Neural cell (in vitro differentiated cells): ENCODE results near the gene KIF16B. TPM values are rescaled to one million over a fixed set of nuclear protein-coding genes. Genes with fewer than 3 reads are reported as not detected.

Source experiments
- H2AFZ ChIP-seq: fragments of 200-600, 300-800 bp; sonication (generic), shearing (Covaris generic); 2 replicates; pipeline ENCODE4 v1.6.0; 2014; ENCODE audit warnings: low read depth, mild to moderate bottlenecking, antibody characterized with exemption, low read length, moderate library complexity
- H3F3A ChIP-seq: fragments of 200-600 bp; shearing (Covaris generic); 2 replicates; pipeline ENCODE4 v1.6.1; 2016; ENCODE audit warnings: mild to moderate bottlenecking, moderate library complexity, mixed read lengths, antibody characterized with exemption, low read length; ENCODE audit not compliant: insufficient read depth, poor library complexity, severe bottlenecking
- H3K27ac ChIP-seq: fragments of 200-600, 300-800 bp; sonication (generic), shearing (Covaris generic); 2 replicates; pipeline ENCODE4 v1.5.1; 2014; ENCODE audit warnings: mild to moderate bottlenecking, low read length, moderate library complexity
- H3K27me3 ChIP-seq: fragments of 300-800, 200-600 bp; sonication (generic), shearing (Covaris generic); 2 replicates; pipeline ENCODE4 v1.6.0; 2014; ENCODE audit warnings: mild to moderate bottlenecking, low read depth, low read length, moderate library complexity; ENCODE audit not compliant: insufficient read depth
- H3K36me3 ChIP-seq: fragments of 300-800, 200-600 bp; sonication (generic), shearing (Covaris generic); 2 replicates; pipeline ENCODE4 v1.5.1; 2014; ENCODE audit warnings: mild to moderate bottlenecking, antibody characterized with exemption, low read length, moderate library complexity; ENCODE audit not compliant: insufficient read depth
- H3K4me2 ChIP-seq: fragments of 300-800, 200-600 bp; sonication (generic), shearing (Covaris generic); 2 replicates; pipeline ENCODE4 v1.6.0; 2014; ENCODE audit warnings: mild to moderate bottlenecking, low read length
- H3K4me3 ChIP-seq: fragments of 300-800, 200-600 bp; sonication (generic), shearing (Covaris generic); 2 replicates; pipeline ENCODE4 v1.5.1; 2014; ENCODE audit warnings: mild to moderate bottlenecking, low read length, moderate library complexity
- H3K79me2 ChIP-seq: fragments of 200-600 bp; shearing (Covaris generic); replicated peaks from 2 replicates; pipeline ENCODE4 v1.6.0; 2014; ENCODE audit warnings: mild to moderate bottlenecking, low read length, moderate library complexity; ENCODE audit not compliant: insufficient read depth
- H3K9ac ChIP-seq: fragments of 300-800, 200-600 bp; sonication (generic), shearing (Covaris generic); 2 replicates; pipeline ENCODE4 v1.6.1; 2016; ENCODE audit warnings: mild to moderate bottlenecking, low read length, mixed read lengths
- H3K9me2 ChIP-seq: fragments of 200-600 bp; shearing (Covaris generic); 2 replicates; pipeline ENCODE4 v1.6.1; 2016; ENCODE audit warnings: mild to moderate bottlenecking, low read length, mixed read lengths; ENCODE audit not compliant: insufficient read depth
- H3K9me3 ChIP-seq: fragments of 200-600, 300-800 bp; sonication (generic), shearing (Covaris generic); 2 replicates; pipeline ENCODE4 v1.6.1; 2016; ENCODE audit warnings: mild to moderate bottlenecking, mixed run types, low read length, moderate library complexity, mixed read lengths
- H4K20me1 ChIP-seq: fragments of 200-600 bp; shearing (Covaris generic); 2 replicates; pipeline ENCODE4 v1.6.1; 2016; ENCODE audit warnings: mild to moderate bottlenecking, mixed run types; ENCODE audit not compliant: insufficient read depth
- CTCF ChIP-seq: fragments of 450-650 bp; IDR thresholded peaks from 2 replicates; pipeline ENCODE4 v1.5.1; 2014; ENCODE audit warnings: antibody characterized with exemption, mild to moderate bottlenecking, moderate library complexity; ENCODE audit not compliant: poor library complexity, severe bottlenecking
- EP300 ChIP-seq: fragments of 450-650 bp; conservative IDR thresholded peaks from 2 replicates; pipeline ENCODE4 v1.6.1; 2014; ENCODE audit warnings: antibody characterized with exemption, mild to moderate bottlenecking, moderate library complexity; ENCODE audit not compliant: poor library complexity, severe bottlenecking
- EZH2 ChIP-seq: fragments of 200-600, 300-800 bp; shearing (Covaris generic), sonication (generic); IDR thresholded peaks from 2 replicates; pipeline ENCODE4 v1.6.1; 2014; ENCODE audit warnings: antibody characterized with exemption, low read length, borderline replicate concordance, mild to moderate bottlenecking; ENCODE audit not compliant: insufficient read depth, poor library complexity, severe bottlenecking
- MXI1 ChIP-seq: fragments of 450-650 bp; conservative IDR thresholded peaks from 2 replicates; pipeline ENCODE4 v1.6.1; 2014; ENCODE audit warnings: antibody characterized with exemption, mild to moderate bottlenecking; ENCODE audit not compliant: poor library complexity, severe bottlenecking
- POLR2AphosphoS5 ChIP-seq: IDR thresholded peaks from 2 replicates; pipeline ENCODE4 v1.6.1; 2012
- RAD21 ChIP-seq: fragments of 450-650 bp; conservative IDR thresholded peaks from 2 replicates; pipeline ENCODE4 v1.6.1; 2014; ENCODE audit warnings: antibody characterized with exemption, mild to moderate bottlenecking, moderate library complexity
- SMC3 ChIP-seq: fragments of 450-650 bp; conservative IDR thresholded peaks from 2 replicates; pipeline ENCODE4 v1.6.1; 2014; ENCODE audit warnings: antibody characterized with exemption, mild to moderate bottlenecking, moderate library complexity; ENCODE audit not compliant: poor library complexity
- TAF1 ChIP-seq: IDR thresholded peaks from 2 replicates; pipeline ENCODE4 v1.6.1; 2012; ENCODE audit warnings: low read depth
- polyA plus RNA-seq: library from polyadenylated mRNA; depleted of rRNA; stranded (reverse); fragments of >200 nt; gene quantifications from 2 replicates; pipeline ENCODE4 v1.2.3, GENCODE V29; 2014
- TF ChIP-seq, protein P1 (sequence below): IDR thresholded peaks from 2 replicates; pipeline ENCODE4 v1.6.1; 2012; ENCODE audit warnings: borderline replicate concordance

KIF16B gene
- polyA plus RNA-seq, 1 donor from 2014 or later, result 3.8 TPM

GRCh38 chr20:16571333-16571732 is 1.9 kb downstream of the KIF16B start:
- TF ChIP-seq MXI1 (no peak), EZH2 (no peak), POLR2AphosphoS5 (no peak), CTCF (no peak), RAD21 (no peak), SMC3 (no peak), TAF1 (no peak), EP300 (no peak)
- TF ChIP-seq, protein P1, sequence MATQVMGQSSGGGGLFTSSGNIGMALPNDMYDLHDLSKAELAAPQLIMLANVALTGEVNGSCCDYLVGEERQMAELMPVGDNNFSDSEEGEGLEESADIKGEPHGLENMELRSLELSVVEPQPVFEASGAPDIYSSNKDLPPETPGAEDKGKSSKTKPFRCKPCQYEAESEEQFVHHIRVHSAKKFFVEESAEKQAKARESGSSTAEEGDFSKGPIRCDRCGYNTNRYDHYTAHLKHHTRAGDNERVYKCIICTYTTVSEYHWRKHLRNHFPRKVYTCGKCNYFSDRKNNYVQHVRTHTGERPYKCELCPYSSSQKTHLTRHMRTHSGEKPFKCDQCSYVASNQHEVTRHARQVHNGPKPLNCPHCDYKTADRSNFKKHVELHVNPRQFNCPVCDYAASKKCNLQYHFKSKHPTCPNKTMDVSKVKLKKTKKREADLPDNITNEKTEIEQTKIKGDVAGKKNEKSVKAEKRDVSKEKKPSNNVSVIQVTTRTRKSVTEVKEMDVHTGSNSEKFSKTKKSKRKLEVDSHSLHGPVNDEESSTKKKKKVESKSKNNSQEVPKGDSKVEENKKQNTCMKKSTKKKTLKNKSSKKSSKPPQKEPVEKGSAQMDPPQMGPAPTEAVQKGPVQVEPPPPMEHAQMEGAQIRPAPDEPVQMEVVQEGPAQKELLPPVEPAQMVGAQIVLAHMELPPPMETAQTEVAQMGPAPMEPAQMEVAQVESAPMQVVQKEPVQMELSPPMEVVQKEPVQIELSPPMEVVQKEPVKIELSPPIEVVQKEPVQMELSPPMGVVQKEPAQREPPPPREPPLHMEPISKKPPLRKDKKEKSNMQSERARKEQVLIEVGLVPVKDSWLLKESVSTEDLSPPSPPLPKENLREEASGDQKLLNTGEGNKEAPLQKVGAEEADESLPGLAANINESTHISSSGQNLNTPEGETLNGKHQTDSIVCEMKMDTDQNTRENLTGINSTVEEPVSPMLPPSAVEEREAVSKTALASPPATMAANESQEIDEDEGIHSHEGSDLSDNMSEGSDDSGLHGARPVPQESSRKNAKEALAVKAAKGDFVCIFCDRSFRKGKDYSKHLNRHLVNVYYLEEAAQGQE, result no peak
- peaks cover 2% of the 10 kb centered on the region for H3K79me2 ChIP-seq
- peak overlapping the region; percentile 1 for H3K4me3 ChIP-seq
- H3K27ac ChIP-seq, result no peak overlapping the region
- no peak overlapping the region for H2AFZ ChIP-seq
- H4K20me1 ChIP-seq, result no peaks in the 10 kb centered on the region
- H3F3A ChIP-seq, result no peaks in the 10 kb centered on the region
- H3K9ac ChIP-seq, result no peak overlapping the region
- no peaks in the 10 kb centered on the region for H3K9me3 ChIP-seq
- H3K36me3 ChIP-seq, result no peaks in the 10 kb centered on the region
- H3K9me2 ChIP-seq, result no peaks in the 10 kb centered on the region
- H3K27me3 ChIP-seq, result peaks cover 3% of the 10 kb centered on the region
- H3K4me2 ChIP-seq, result no peak overlapping the region

GRCh38 chr20:16569246-16570153 is 3.7 kb downstream of the KIF16B start:
- peaks cover 2% of the 10 kb centered on the region for H3K79me2 ChIP-seq
- no peaks in the 10 kb centered on the region for H3K9me2 ChIP-seq
- H3K27ac ChIP-seq, result no peak overlapping the region
- H3K9ac ChIP-seq, result no peak overlapping the region
- no peak overlapping the region for H2AFZ ChIP-seq
- H4K20me1 ChIP-seq, result no peaks in the 10 kb centered on the region
- no peaks in the 10 kb centered on the region for H3F3A ChIP-seq
- H3K4me2 ChIP-seq, result no peak overlapping the region
- no peaks in the 10 kb centered on the region for H3K27me3 ChIP-seq
- no peak overlapping the region for H3K4me3 ChIP-seq
- no peak for TF ChIP-seq RAD21
- no peak for TF ChIP-seq EP300
- TF ChIP-seq, protein P1, result no peak
- TF ChIP-seq EZH2, result no peak
- no peaks in the 10 kb centered on the region for H3K36me3 ChIP-seq
- no peaks in the 10 kb centered on the region for H3K9me3 ChIP-seq
